Ovary (tissue), 9 donors: ENCODE results near the gene RMND1. TPM values are rescaled to one million over a fixed set of nuclear protein-coding genes. Genes with fewer than 3 reads are reported as not detected.
"Not testable (repeated sequence)": the region's sequence is repeated elsewhere in the genome, so short reads cannot be mapped to it uniquely, and the experiment has no call there.

Experiments used
- DNase-seq, 5 donors: peaks; one replicate each; pipeline ENCODE4 v3.0.0-alpha.2; 2019 to 2020
- H3K27ac ChIP-seq, 2 donors: fragments of 200-600 bp; one replicate each; pipeline versions ENCODE4 v1.5.1 to v1.8.0; 2019 to 2022
- H3K27me3 ChIP-seq: fragments of 200-600 bp; one replicate; pipeline ENCODE4 v1.8.0; 2022
- H3K36me3 ChIP-seq: fragments of 200-600 bp; sonication (generic); one replicate; pipeline ENCODE4 v1.5.1; 2019
- H3K4me1 ChIP-seq: one replicate; pipeline ENCODE4 v1.8.1; 2013; ENCODE audit warnings: mild to moderate bottlenecking, moderate library complexity; ENCODE audit not compliant: insufficient read depth
- H3K4me3 ChIP-seq: fragments of 200-600 bp; sonication (generic); one replicate; pipeline ENCODE4 v1.5.1; 2017
- H3K9me3 ChIP-seq, 2 donors: fragments of 200-600 bp in 1 of 2; sonication (generic) in 1 of 2; one replicate each; pipeline versions ENCODE4 v1.5.1 to v1.8.1; 2013 to 2019; ENCODE audit warnings: mild to moderate bottlenecking in 1 of 2, moderate library complexity in 1 of 2
- CTCF ChIP-seq, 3 donors: fragments of 450-650 bp in 2 of 3; fragments of 200-600 bp in 1 of 3; IDR thresholded peaks; one replicate each; pipeline versions ENCODE4 v1.5.1 to v1.8.0; 2016 to 2022; ENCODE audit warnings: antibody characterized with exemption in 3 of 3, mild to moderate bottlenecking in 1 of 3
- EP300 ChIP-seq: sonication (generic); formaldehyde crosslinking; IDR thresholded peaks from one replicate; pipeline ENCODE4 v1.6.1; 2017; ENCODE audit warnings: antibody characterized with exemption
- POLR2A ChIP-seq: fragments of 450-650 bp; IDR thresholded peaks from one replicate; pipeline ENCODE4 v1.6.1; 2017; ENCODE audit warnings: antibody characterized with exemption, mild to moderate bottlenecking, moderate library complexity
- WGBS, 3 donors: extraction: QIAGEN DNeasy Blood & Tissue Kit in 1 of 3; methylation state at CpG; one replicate each; pipeline versions ENCODE4 v1.1.5 to v1.1.7; 2013 to 2017; 5-methylcytosine and 5-hydroxymethylcytosine counted together
- intact Hi-C, 4 donors: fragments of 100-400 bp; cut with DNase I; formaldehyde crosslinking; loops; one replicate each; pipeline versions ENCODE4 v1.11.0 to v1.15.1; 2022 to 2023
- polyA plus RNA-seq, 2 donors: library from polyadenylated mRNA; stranded (reverse); fragments of 200-250 nt in 1 of 2; fragments of 350-450 nt in 1 of 2; fragmentation: Illumina TruSeq in 1 of 2; extraction: RNeasy Lipid Tissue Mini Kit (QIAGEN cat#74804) in 1 of 2; gene quantifications; one replicate each; pipeline ENCODE4 v1.2.3, GENCODE V29; 2013 to 2014
- total RNA-seq, 7 donors: library from RNA; depleted of rRNA in 2 of 7; stranded (reverse); fragments of >200 nt in 2 of 7; fragmentation: NEBNext Ultra II Directional in 3 of 7; extraction: Animal tissue kit (Norgen Biotek cat#: 25700) in 3 of 7; gene quantifications; one replicate each; pipeline versions ENCODE4 v1.1.0 to v1.2.4, GENCODE V29; 2016 to 2023
- donor health status: DM: no; HTN: no; CAD: no; lungs with moderate emphysema.
- donor health status: DM: no; HTN: no; CAD: no.
- donor health status: Bipolar disorder and iron deficiency.
- donor health status: DM: yes; HTN: yes; CAD: no.
- donor health status: DM: no; HTN: no; CAD: no.
- donor health status: DM: yes; HTN: yes; CAD: no.

The RMND1 gene
- total and polyA plus RNA-seq, 9 donors: 17.1 to 23.7 (median 20.4) TPM

GRCh38 chr6:151461673-151462072, 9.7 kb upstream of the RMND1 start:
- Histone ChIP-seq H3K27me3 (no peaks in the 10 kb centered on the region), H3K36me3 (no peaks in the 10 kb centered on the region), H3K27ac (no peak overlapping the region), H3K4me3 (no peak overlapping the region), H3K4me1 (peaks cover 2% of the 10 kb centered on the region), H3K9me3 (no peaks in the 10 kb centered on the region)
- TF ChIP-seq EP300 (no peak), CTCF (IDR thresholded peaks at IDR 0.05) (no peak)
- DNase-seq: no peak
- WGBS, 3 donors: 80 to 84% (median 84%) methylated on average over 4 of the region's 4 CpGs
- intact Hi-C loops: no loop called here

GRCh38 chr6:151455751-151456398, 3.9 kb upstream of the RMND1 start:
- intact Hi-C loops, H3K36me3 ChIP-seq, H3K4me1 ChIP-seq, H3K27ac ChIP-seq, DNase-seq, H3K27me3 ChIP-seq, H3K4me3 ChIP-seq, H3K9me3 ChIP-seq: not testable (repeated sequence)
- WGBS, 3 donors: 73 to 86% (median 78%) methylated on average over 7 to 10 of the region's 10 CpGs

GRCh38 chr6:151452750-151453427, 963 bp upstream of the RMND1 start:
- H3K27ac ChIP-seq: peak overlapping the region; percentile 68 to 83

GRCh38 chr6:151451417-151451949, 443 bp downstream of the RMND1 start:
- no peak for DNase-seq
- no peaks in the 10 kb centered on the region for H3K9me3 ChIP-seq
- peak overlapping the region in 1 of 2 donors; percentile 83 for H3K27ac ChIP-seq
- 1 to 2% (median 2%) methylated on average over 22 of the region's 22 CpGs for WGBS, 3 donors
- no peaks in the 10 kb centered on the region for H3K4me1 ChIP-seq
- intact Hi-C loops: no loop called here
- H3K27me3 ChIP-seq: no peaks in the 10 kb centered on the region
- H3K4me3 ChIP-seq: peak overlapping the region; percentile 81
- no peaks in the 10 kb centered on the region for H3K36me3 ChIP-seq
- TF ChIP-seq POLR2A (no peak), CTCF (IDR thresholded peaks at IDR 0.05) (no peak), EP300 (no peak)

More at GRCh38 chr6:151452750-151453427, 963 bp upstream of the RMND1 start:
- 0 to 1% (median 0%) methylated on average over 21 to 24 of the region's 24 CpGs for WGBS, 3 donors
- Histone ChIP-seq H3K4me1 (peaks cover 2% of the 10 kb centered on the region), H3K27me3 (no peaks in the 10 kb centered on the region), H3K4me3 (peak overlapping the region; percentile 87), H3K36me3 (no peaks in the 10 kb centered on the region), H3K9me3 (no peaks in the 10 kb centered on the region)
- peak; percentile 47 to 57 (median 50) for DNase-seq
- TF ChIP-seq CTCF (IDR thresholded peaks at IDR 0.05) (no peak), POLR2A (no peak), EP300 (no peak)
- intact Hi-C loops: no loop called here

- H3K9me3 ChIP-seq, H3K4me1 ChIP-seq, DNase-seq, H3K36me3 ChIP-seq, intact Hi-C loops, H3K27ac ChIP-seq, H3K27me3 ChIP-seq: not testable (repeated sequence)
- WGBS, 3 donors: 56 to 74% (median 57%) methylated on average over 6 of the region's 6 CpGs
- H3K4me3 ChIP-seq: peak overlapping the region; percentile 81
Measured at GRCh38 chr6:151450928-151451327, 998 bp downstream of the RMND1 start.
